ENCODE measurements around the gene BMPR1B.

Gene BMPR1B

GRCh38 chr4:95157596-95157995, 399.8 kb downstream of the BMPR1B start:
- TF ChIP-seq ZNF214 (tag by site-specific recombination; IDR thresholded peaks at IDR 0.05; ENCODE audit: borderline replicate concordance) (no peak), ZNF169 (tag by site-specific recombination; IDR thresholded peaks at IDR 0.05) (no peak), ZSCAN18 (tag by site-specific recombination; IDR thresholded peaks at IDR 0.05) (no peak), ZBTB48 (tag by site-specific recombination; IDR thresholded peaks at IDR 0.05) (no peak), ZEB2 (tag by site-specific recombination; IDR thresholded peaks at IDR 0.05) (no peak), PBX3 (CRISPR knock-in tag; IDR thresholded peaks at IDR 0.05) (no peak), ZNF311 (tag by site-specific recombination; IDR thresholded peaks at IDR 0.05; ENCODE audit: borderline replicate concordance) (no peak), ZNF624 (tag by site-specific recombination; IDR thresholded peaks at IDR 0.05) (no peak), KLF9 (tag by site-specific recombination; IDR thresholded peaks at IDR 0.05; ENCODE audit: low read depth) (no peak), PATZ1 (tag by site-specific recombination; IDR thresholded peaks at IDR 0.05) (no peak), ZNF223 (tag by site-specific recombination; IDR thresholded peaks at IDR 0.05) (no peak), ZSCAN16 (tag by site-specific recombination; IDR thresholded peaks at IDR 0.05) (no peak), HOXA7 (CRISPR knock-in tag; IDR thresholded peaks at IDR 0.05; ENCODE audit: borderline replicate concordance) (no peak), YY1 (tag by site-specific recombination; IDR thresholded peaks at IDR 0.05) (no peak)
- Histone ChIP-seq H3K36me3 (ENCODE audit: control insufficient read depth in 2 of 2, insufficient read depth in 1 of 2, low read length in 2 of 2) (no peaks in the 10 kb centered on the region), H3K27ac (ENCODE audit: extremely low read depth, low read depth, low read length) (no peak overlapping the region), H3K9me3 (ENCODE audit: control insufficient read depth, insufficient read depth, low read depth, low read length) (no peaks in the 10 kb centered on the region), H3K4me3 (ENCODE audit: low read depth, low read length) (no peak overlapping the region), H3K4me1 (ENCODE audit: control insufficient read depth, insufficient read depth, low read length) (no peaks in the 10 kb centered on the region)
- CTCF ChIA-PET, result no interaction called here
- POLR2A ChIA-PET, result no interaction called here

GRCh38 chr4:95158045-95158444, 400.3 kb downstream of the BMPR1B start:
- Histone ChIP-seq H3K4me3 (ENCODE audit: low read depth, low read length) (no peak overlapping the region), H3K9me3 (ENCODE audit: control insufficient read depth, insufficient read depth, low read depth, low read length) (no peaks in the 10 kb centered on the region), H3K27ac (ENCODE audit: extremely low read depth, low read depth, low read length) (no peak overlapping the region), H3K36me3 (ENCODE audit: control insufficient read depth in 2 of 2, insufficient read depth in 1 of 2, low read length in 2 of 2) (no peaks in the 10 kb centered on the region), H3K4me1 (ENCODE audit: control insufficient read depth, insufficient read depth, low read length) (no peaks in the 10 kb centered on the region)
- ChIA-PET POLR2A (no interaction called here), CTCF (no interaction called here)
- TF ChIP-seq ZNF157 (tag by site-specific recombination; IDR thresholded peaks at IDR 0.05) (no peak), SETDB1 (IDR thresholded peaks at IDR 0.05; ENCODE audit: insufficient read length, low read length) (no peak), ZNF433 (tag by site-specific recombination; IDR thresholded peaks at IDR 0.05; ENCODE audit: low read depth) (no peak), ZNF398 (tag by site-specific recombination; IDR thresholded peaks at IDR 0.05) (no peak), KLF10 (tag by site-specific recombination; IDR thresholded peaks at IDR 0.05) (no peak), SCRT1 (tag by site-specific recombination; IDR thresholded peaks at IDR 0.05; ENCODE audit: borderline replicate concordance) (no peak), ZNF423 (tag by site-specific recombination; IDR thresholded peaks at IDR 0.05) (no peak), BCL11B (tag by site-specific recombination; IDR thresholded peaks at IDR 0.05; ENCODE audit: low read depth) (no peak), INSM2 (tag by site-specific recombination; IDR thresholded peaks at IDR 0.05) (no peak), ZNF10 (tag by site-specific recombination; IDR thresholded peaks at IDR 0.05) (no peak), ZBTB20 (tag by site-specific recombination; IDR thresholded peaks at IDR 0.05) (no peak), BCL11A (tag by site-specific recombination; IDR thresholded peaks at IDR 0.05; ENCODE audit: low read depth) (no peak), ZNF473 (tag by site-specific recombination; IDR thresholded peaks at IDR 0.05) (no peak), ZNF140 (tag by site-specific recombination; IDR thresholded peaks at IDR 0.05) (no peak), ZNF843 (tag by site-specific recombination; IDR thresholded peaks at IDR 0.05) (no peak)

Measured in HEK293 (cell line).